WTC11 (cell line): ENCODE results near the gene NOTO. TPM values are rescaled to one million over a fixed set of nuclear protein-coding genes. Genes with fewer than 3 reads are reported as not detected.

Source experiments
- ATAC-seq: fragments of 200-7000 bp; cut with Tn5 transposase; 2 replicates; pipeline ENCODE4 v1.10.0; 2021; ENCODE audit warnings: mild to moderate bottlenecking, moderate library complexity
- CTCF ChIA-PET: fragments of 300-600 bp; sonication (Branson Sonifier 250); formaldehyde crosslinking; loops from one replicate; lab custom pipeline; 2021; ENCODE audit warnings: antibody characterized with exemption; lab: Charles Lee
- POLR2A ChIA-PET: fragments of 350-600 bp; sonication (Branson Sonifier 250); formaldehyde crosslinking; loops from one replicate; lab custom pipeline; 2021; ENCODE audit warnings: antibody characterized with exemption; lab: Charles Lee
- DNase-seq: peaks from one replicate; pipeline ENCODE4 v3.0.0; 2021; ENCODE audit warnings: low spot score
- H3K27ac Mint-ChIP-seq: 2 replicates; pipeline ENCODE4 v1.8.0; 2021; ENCODE audit warnings: mixed read lengths
- H3K27me3 Mint-ChIP-seq: 2 replicates; pipeline ENCODE4 v1.8.0; 2021; ENCODE audit warnings: low read depth, mild to moderate bottlenecking, moderate library complexity, mixed read lengths
- H3K36me3 Mint-ChIP-seq: 2 replicates; pipeline ENCODE4 v1.8.0; 2021; ENCODE audit warnings: mixed read lengths
- H3K4me1 Mint-ChIP-seq: 2 replicates; pipeline ENCODE4 v1.8.0; 2022; ENCODE audit warnings: mixed read lengths
- H3K4me3 Mint-ChIP-seq: 2 replicates; pipeline ENCODE4 v1.8.0; 2021; ENCODE audit warnings: mild to moderate bottlenecking, moderate library complexity, mixed read lengths
- H3K9me3 Mint-ChIP-seq: 2 replicates; pipeline ENCODE4 v1.8.0; 2021; ENCODE audit warnings: mixed read lengths
- ATF6 ChIP-seq: sonication (generic); formaldehyde crosslinking; IDR thresholded peaks from 2 replicates; pipeline ENCODE4 v1.8.1; 2023; ENCODE audit warnings: mild to moderate bottlenecking, missing genetic modification reagents
- CDX4 ChIP-seq: fragments of 250-450 bp; sonication (Bioruptor Pico); IDR thresholded peaks from 2 replicates; pipeline ENCODE4 v1.9.0; 2021; ENCODE audit warnings: moderate library complexity, mild to moderate bottlenecking, inconsistent platforms, borderline replicate concordance
- ERG ChIP-seq: fragments of 250-450 bp; sonication (Bioruptor Pico); IDR thresholded peaks from 2 replicates; pipeline ENCODE4 v1.8.0; 2021; ENCODE audit warnings: mild to moderate bottlenecking
- FOXK1 ChIP-seq: sonication (generic); formaldehyde crosslinking; IDR thresholded peaks from 2 replicates; pipeline ENCODE4 v1.8.0; 2022; ENCODE audit warnings: mild to moderate bottlenecking, moderate library complexity, missing genetic modification reagents
- IRF1 ChIP-seq: sonication (generic); formaldehyde crosslinking; IDR thresholded peaks from 2 replicates; pipeline ENCODE4 v1.8.0; 2023; ENCODE audit warnings: missing genetic modification reagents
- JUN ChIP-seq: sonication (generic); formaldehyde crosslinking; IDR thresholded peaks from 2 replicates; pipeline ENCODE4 v1.8.0; 2023; ENCODE audit warnings: mild to moderate bottlenecking, missing genetic modification reagents
- KAT7 ChIP-seq: sonication (generic); formaldehyde crosslinking; IDR thresholded peaks from 2 replicates; pipeline ENCODE4 v1.8.1; 2023; ENCODE audit warnings: missing genetic modification reagents, mild to moderate bottlenecking, borderline replicate concordance
- MAX ChIP-seq: sonication (generic); formaldehyde crosslinking; IDR thresholded peaks from 2 replicates; pipeline ENCODE4 v1.8.0; 2022; ENCODE audit warnings: mild to moderate bottlenecking, missing genetic modification reagents
- MLX ChIP-seq: sonication (generic); formaldehyde crosslinking; IDR thresholded peaks from 2 replicates; pipeline ENCODE4 v1.8.1; 2023; ENCODE audit warnings: mild to moderate bottlenecking, missing genetic modification reagents, moderate library complexity
- RORB ChIP-seq: fragments of 250-450 bp; sonication (Bioruptor Pico); IDR thresholded peaks from 2 replicates; pipeline ENCODE4 v1.9.0; 2021; ENCODE audit warnings: mild to moderate bottlenecking
- ZBTB21 ChIP-seq: sonication (generic); formaldehyde crosslinking; IDR thresholded peaks from 2 replicates; pipeline ENCODE4 v1.8.1; 2023; ENCODE audit warnings: mild to moderate bottlenecking, missing genetic modification reagents, borderline replicate concordance
- ZNF138 ChIP-seq: sonication (generic); formaldehyde crosslinking; conservative IDR thresholded peaks from 2 replicates; pipeline ENCODE4 v1.8.1; 2022; ENCODE audit warnings: mild to moderate bottlenecking, moderate library complexity, missing genetic modification reagents
- ZNF232 ChIP-seq: sonication (generic); formaldehyde crosslinking; IDR thresholded peaks from 2 replicates; pipeline ENCODE4 v1.8.0; 2022; ENCODE audit warnings: mild to moderate bottlenecking, missing genetic modification reagents
- ZNF416 ChIP-seq: fragments of 250-450 bp; sonication (Bioruptor Pico); IDR thresholded peaks from 2 replicates; pipeline ENCODE4 v1.9.0; 2021; ENCODE audit warnings: mild to moderate bottlenecking, inconsistent platforms
- ZNF671 ChIP-seq: fragments of 250-450 bp; sonication (Bioruptor Pico); IDR thresholded peaks from 2 replicates; pipeline ENCODE4 v1.8.0; 2021; ENCODE audit warnings: mild to moderate bottlenecking
- total RNA-seq: library from RNA; stranded (reverse); gene quantifications from 3 replicates; pipeline ENCODE4 v1.2.3, GENCODE V29; 2021

The NOTO gene
- total RNA-seq, 1 experiment from 2014 or later: 0.15 TPM

GRCh38 chr2:73254343-73255006 lies 52.1 kb downstream of the NOTO start:
- peaks cover 6% of the 10 kb centered on the region; the same call in 1 of the 2 replicates for H3K4me1 Mint-ChIP-seq
- no peaks in the 10 kb centered on the region for H3K9me3 Mint-ChIP-seq
- TF ChIP-seq MAX (CRISPR knock-in tag) (no peak), ERG (CRISPR knock-in tag) (no peak), ZBTB21 (no peak), IRF1 (CRISPR knock-in tag) (no peak), ZNF232 (no peak), RORB (no peak), ZNF138 (CRISPR knock-in tag) (no peak), ZNF671 (no peak), FOXK1 (CRISPR knock-in tag) (no peak)
- TF ChIP-seq, all 79 proteins: peak for 0
- ChIA-PET CTCF (interaction anchor here (1.0 kb wide), 1 partner anchor 39 kb away, joined by 4 read pairs; the partner anchor contains the start of gene EGR4), POLR2A (interaction anchor here (1.4 kb wide), 1 partner anchor 14 kb away, joined by 5 read pairs; no protein-coding TSS in a partner anchor)
- no peak for ATAC-seq
- DNase-seq: no peak
- H3K27ac Mint-ChIP-seq: no peak overlapping the region
- H3K36me3 Mint-ChIP-seq: peaks cover 43% of the 10 kb centered on the region
- H3K27me3 Mint-ChIP-seq: no peaks in the 10 kb centered on the region
- H3K4me3 Mint-ChIP-seq: no peak overlapping the region

- no peak for DNase-seq
- no peaks in the 10 kb centered on the region for H3K9me3 Mint-ChIP-seq
- ATAC-seq: no peak; the same call in 1 of the 2 replicates
- H3K36me3 Mint-ChIP-seq: peaks cover 40% of the 10 kb centered on the region
- H3K27me3 Mint-ChIP-seq: no peaks in the 10 kb centered on the region; the same call in 1 of the 2 replicates
- no peak for TF ChIP-seq JUN (CRISPR knock-in tag)
- no peak for TF ChIP-seq ZBTB21
- TF ChIP-seq ZNF416: 0 out of 2 replicates have a peak, but pooled peaks have one; percentile 15
- no peak for TF ChIP-seq KAT7 (CRISPR knock-in tag)
- no peak for TF ChIP-seq ATF6 (CRISPR knock-in tag)
- no peak for TF ChIP-seq MLX
- no peak for TF ChIP-seq CDX4 (CRISPR knock-in tag)
- peaks cover 6% of the 10 kb centered on the region; the same call in 1 of the 2 replicates for H3K4me1 Mint-ChIP-seq
- ChIA-PET POLR2A (no interaction called here), CTCF (interaction anchor here (1.1 to 1.8 kb wide), 2 partner anchors 43 to 282 kb away, joined by 3 to 5 read pairs; no protein-coding TSS in a partner anchor)
- H3K4me3 Mint-ChIP-seq: no peak overlapping the region
- 0 out of 2 replicates have a peak overlapping the region, but pooled peaks have one; percentile 17 for H3K27ac Mint-ChIP-seq
Measured at GRCh38 chr2:73255007-73255644, 52.8 kb downstream of the NOTO start.
